Bone marrow (tissue), 2 donors: ENCODE measurements around the gene PCARE.
"Not testable (repeated sequence)": the region's sequence is repeated elsewhere in the genome, so short reads cannot be mapped to it uniquely, and the experiment has no call there.

Source experiments
- DNase-seq, 2 donors: peaks; one replicate each; lab custom pipeline; 2025; lab: John Stamatoyannopoulos, UW

Gene PCARE

DNA sequence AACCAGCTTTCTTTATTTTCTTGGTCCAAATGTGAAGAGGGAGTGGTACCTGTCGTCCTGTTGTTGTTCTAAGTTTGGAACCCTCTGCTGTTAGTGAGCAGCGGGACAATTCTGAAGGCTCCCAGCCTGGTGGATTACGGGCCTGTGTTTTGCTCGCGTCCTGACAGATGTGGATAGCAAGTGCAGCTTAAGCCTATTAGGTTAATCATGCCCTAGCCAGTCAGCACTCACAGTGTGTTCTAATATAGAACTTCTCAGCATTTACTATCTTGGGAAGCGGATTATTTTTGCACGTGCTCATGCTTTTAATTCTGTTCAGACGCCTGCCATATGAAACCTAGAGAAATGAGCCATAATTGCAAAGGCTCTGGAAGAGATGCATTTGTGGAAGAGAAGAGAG is at the start of gene PCARE:
PCARE (minus strand) TSS at position 113 of the 400 bp plus-strand sequence. CDS start 262 bp downstream, outside the sequence.
- DNase-seq, result no peak

- DNase-seq, result no peak
Observed at GRCh38 chr2:29123617-29124349, 49.5 kb upstream of the PCARE start.

DNA sequence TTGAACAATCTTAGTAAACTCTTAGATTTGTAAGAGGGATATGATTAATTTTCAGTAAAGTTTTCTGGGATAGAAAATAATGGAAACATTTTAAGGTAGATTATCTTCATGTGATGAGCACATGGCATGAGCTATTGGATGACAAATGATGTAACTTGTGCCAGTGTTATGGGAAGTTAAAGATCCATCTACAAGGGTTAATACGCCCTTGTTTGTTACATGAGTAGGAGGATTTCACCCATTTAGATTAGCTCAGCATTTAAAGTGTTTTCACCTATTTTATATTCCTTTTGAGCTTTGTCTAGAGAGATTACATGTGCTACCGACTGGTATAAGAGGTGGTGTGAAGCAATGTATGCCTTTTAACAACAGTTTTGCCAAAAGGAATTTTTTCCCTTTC is 46.5 kb upstream of the PCARE start:
- DNase-seq, result no peak

GRCh38 chr2:29119211-29119610 is 44.9 kb upstream of the PCARE start:
- DNase-seq, result no peak

DNA sequence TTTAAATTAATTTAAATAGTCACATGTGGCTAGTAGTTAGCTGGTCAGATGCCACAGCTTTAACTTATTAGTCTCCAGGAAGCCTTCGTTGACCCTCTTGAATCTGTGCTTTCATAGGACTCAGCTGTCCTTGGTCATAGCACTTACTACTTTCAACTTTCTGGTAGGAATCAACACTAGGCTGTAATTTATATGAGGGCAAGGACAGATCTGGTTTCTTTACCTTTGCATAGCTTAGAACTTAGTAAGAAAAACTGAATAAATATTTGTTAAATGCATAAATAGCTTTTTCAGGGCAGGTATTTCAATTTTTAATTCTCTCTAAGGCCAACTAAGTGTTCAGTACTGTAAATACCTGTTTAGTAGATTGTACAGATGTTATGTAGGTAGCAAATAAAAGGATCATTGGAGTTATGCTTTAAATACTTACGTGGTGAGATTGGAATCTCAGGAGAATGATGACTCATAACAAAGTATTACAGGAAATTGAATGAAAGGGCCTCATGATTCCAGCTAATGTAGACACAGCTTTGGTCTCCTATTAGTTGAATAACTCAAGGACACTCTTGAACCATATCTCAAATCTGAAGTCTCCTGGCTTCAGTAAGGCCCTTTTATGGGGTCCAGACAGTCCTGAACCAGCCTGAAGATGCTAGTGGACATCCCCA is 43.4 kb upstream of the PCARE start:
- DNase-seq, result no peak

- DNase-seq, result peak; percentile 24 to 58
Observed at GRCh38 chr2:29115797-29116781, 41.8 kb upstream of the PCARE start.

GRCh38 chr2:29114946-29115609 is 40.8 kb upstream of the PCARE start, which contains the start of gene CLIP4:
TSS of gene CLIP4 (plus strand) at chr2:29115415. CDS start at chr2:29121389, 5,974 bp downstream.
- no peak for DNase-seq

DNA sequence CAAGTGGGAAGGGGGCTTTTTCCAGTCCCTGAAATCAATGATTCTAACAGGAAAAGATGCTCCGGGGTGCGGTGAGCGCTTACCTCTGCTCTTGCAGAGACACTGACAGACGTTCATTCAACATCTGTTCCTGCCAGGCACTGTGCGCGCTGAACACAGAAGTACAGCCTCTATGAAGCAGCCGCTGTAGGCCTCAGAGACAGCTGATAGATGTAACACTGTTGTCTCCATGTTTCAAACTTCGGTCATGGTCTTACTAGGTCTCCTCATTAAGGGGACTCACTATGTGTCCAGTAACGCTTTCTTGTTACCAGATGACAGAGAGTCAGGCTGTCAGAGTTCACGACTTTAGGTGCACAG is 40.2 kb upstream of the PCARE start:
- no peak for DNase-seq

DNA sequence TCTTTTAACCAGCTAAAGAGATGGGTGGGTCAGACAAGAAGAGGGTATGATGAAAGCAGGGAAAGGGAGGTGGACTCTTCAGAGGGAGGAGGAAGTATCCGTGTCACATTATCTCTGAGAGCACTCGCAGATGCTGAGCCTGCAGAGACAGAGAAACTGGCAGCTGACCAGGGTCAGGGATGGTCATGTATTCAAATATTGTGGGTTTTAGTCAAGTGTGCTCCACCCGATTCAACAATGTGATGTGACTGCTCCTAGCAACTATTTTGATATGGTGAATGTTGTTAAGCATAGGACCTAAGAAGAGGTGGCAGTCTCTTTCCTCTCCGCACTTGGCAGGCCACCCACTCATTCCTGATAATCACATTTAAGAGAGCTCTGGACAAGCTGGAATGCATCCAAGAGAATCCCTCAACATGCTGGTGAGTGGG is 39.6 kb upstream of the PCARE start:
- DNase-seq, result peak; percentile 27 to 35

- DNase-seq, result no peak
Observed at GRCh38 chr2:29113027-29113686, 38.8 kb upstream of the PCARE start.

DNA sequence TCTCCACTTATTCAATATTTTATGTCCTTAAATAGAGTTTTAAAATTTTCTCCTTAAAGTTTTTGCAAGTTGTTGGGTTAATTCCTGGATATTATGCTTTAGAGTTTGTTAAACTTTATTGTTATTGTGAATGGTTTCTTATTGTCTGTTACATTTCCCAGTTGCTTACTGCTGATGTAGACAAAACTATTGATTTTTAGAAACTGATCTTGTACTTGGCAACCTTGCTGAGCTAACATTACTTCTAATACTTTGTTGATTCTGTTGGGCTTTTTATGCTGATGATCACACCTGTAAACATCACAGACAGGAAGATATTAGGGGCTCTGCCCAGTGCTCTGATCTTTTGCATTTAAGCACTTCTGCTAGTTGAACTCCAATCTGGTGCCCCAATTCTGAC is 38.1 kb upstream of the PCARE start:
- no peak for DNase-seq

DNA sequence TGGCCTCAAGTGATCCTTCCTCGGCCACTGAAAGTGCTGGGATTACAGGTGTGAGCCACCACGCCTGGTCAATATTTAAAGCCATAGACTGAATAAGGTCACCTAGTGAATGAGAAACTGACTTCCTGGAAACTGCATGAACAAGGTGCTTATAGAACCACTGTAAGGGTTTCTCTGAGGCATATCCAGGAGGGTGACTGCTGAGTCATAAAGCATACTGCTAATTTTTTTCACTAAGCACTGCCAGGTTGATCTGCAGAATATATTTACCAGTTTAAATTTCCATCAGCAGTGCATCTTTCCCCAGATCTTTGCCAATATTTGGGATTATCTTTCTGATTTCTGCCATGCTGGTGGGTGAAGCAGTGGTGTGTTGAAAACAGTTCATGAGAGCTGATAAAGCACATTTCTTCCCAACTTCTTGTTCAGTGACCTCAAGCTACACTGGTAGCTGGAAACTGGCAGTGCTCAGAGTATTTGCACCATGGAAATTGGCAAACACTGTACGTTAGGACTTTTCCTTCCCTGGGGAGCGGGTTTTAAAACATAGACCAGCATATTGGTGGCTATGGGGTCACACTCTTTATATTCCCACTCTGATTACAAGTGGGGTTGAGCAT is 36.7 kb upstream of the PCARE start:
- no peak for DNase-seq

DNA sequence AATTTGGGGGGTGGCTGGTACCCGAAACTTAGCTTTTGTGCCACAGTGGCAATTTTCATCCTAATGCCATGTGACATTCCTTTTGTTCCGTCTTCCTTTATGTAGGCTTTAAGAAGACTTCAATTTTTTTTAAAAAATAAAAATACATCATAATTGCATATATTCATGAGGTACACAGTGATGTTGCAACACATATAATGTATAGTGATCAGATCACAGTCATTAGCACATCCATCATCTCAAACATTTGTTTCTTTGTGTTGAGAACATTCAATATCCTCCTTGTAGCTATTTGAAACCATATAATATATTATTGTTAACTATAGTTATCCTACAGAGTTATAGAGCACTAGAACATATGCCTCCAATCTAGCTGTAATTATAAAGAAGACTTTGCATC is 34.9 kb upstream of the PCARE start:
- DNase-seq, result no peak

DNA sequence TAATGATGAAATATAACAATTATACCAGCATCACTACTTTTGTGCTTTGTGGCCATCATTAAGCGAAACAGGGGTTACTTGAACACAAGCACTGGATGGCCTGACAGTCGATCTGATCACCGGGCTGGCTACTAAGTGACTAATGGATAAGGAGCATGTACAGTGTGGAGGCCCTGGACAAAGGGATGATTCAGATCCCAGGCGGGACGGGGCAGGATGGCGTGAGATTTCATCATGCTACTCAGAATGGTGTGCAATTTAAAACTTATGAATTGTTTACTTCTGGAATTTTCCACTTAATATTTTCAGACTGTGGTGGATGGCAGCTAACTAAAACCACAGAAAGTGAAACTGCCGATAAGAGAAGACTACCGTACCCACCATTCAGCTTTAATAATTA is 33.9 kb upstream of the PCARE start:
- no peak for DNase-seq

DNA sequence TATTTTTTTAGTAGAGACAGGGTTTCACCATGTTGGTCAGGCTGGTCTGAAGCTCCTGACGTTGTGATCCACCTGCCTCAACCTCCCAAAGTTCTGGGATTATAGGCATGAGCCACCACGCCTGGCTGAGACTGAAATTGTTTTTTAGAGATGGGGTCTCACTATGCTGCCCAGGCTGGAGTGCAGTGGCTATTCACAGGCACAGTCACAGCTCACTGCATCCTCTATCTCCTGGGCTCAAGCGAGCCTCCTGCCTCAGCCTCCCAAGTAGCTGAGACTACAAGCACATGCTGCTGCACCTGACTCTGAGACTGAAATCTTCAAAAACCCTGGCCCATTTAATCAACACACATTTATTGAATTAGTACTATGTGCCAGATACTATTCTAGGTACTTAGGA is 33.2 kb upstream of the PCARE start:
- not testable (repeated sequence) for DNase-seq

GRCh38 chr2:29106980-29107388 is 32.7 kb upstream of the PCARE start:
- DNase-seq, result no peak

GRCh38 chr2:29106256-29106655 is 31.9 kb upstream of the PCARE start:
- no peak for DNase-seq

DNA sequence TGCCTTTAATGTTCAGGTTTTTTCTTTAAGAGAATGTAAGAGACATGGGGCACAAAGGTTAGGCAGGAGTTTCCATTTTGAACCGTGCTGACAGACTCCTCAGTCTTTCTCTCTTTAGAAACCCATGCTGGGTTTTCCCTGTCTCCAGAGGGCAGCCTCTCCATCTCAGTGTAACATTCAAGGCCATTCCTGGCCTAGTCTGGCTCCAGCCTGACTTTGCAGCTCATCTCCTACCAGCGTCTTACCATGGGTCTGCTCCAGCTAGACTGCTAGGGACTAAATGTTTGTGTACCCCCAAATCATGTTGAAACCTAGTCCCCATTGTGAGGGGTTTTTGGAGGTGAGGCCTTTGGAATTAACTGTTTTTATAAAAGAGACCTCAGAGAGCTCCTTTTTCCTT is 31.1 kb upstream of the PCARE start:
- DNase-seq, result no peak

GRCh38 chr2:29104688-29105087 is 30.4 kb upstream of the PCARE start:
- DNase-seq, result no peak

DNA sequence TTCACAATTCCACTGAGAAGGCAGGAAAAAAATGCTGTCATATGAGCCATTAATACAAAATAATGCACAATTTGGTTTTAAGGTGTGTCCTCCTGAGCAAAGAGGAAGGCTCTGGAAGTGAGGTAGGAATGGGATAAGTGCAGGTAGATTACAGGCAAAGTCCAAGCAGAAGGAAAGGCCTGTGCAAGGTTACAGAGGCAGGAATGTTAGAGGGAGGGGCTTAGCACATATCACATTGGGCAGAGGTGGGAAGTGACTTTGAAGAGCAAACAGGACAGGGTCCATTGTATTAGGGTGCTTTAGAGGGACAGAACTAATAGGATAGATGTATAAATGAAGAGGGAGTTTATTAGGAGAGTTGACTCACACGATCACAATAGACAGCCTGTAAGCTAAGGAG is 26.2 kb upstream of the PCARE start:
- no peak for DNase-seq

DNA sequence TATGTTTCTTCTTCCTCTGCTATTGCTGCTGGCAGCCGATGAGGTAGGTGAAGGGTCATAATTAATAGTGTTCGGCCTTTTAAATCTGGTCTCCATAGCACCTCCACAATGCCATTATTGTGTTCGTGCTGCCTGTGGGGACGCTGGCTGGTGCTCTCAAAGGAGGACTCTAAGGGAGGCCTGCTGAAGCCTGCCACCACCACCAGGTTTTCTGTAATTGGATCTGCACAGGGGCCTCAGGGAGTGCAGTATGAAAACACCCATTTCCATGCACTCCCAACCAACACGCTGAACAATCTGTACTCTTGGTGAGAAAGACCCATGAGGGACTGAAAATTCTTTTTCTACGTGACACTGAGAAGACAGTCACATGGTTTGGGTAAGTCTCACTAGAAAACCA is 23.2 kb upstream of the PCARE start:
- no peak for DNase-seq
